Measurements from ENCODE around the gene KIF1B.

GRCh38 chr1:10386761-10387676 lies 176.6 kb downstream of the KIF1B start:
- TF ChIP-seq CTCF (IDR thresholded peaks at IDR 0.05) (no peak), POLR2A (IDR thresholded peaks at IDR 0.05) (no peak)

Data from Peyer's patch (tissue), 4 donors.